K562 (cell line): ENCODE results near the gene POMP. TPM values are rescaled to one million over a fixed set of nuclear protein-coding genes. Genes with fewer than 3 reads are reported as not detected.

Source experiments
- ARID4B ChIP-seq: sonication (generic); formaldehyde crosslinking; IDR thresholded peaks from 2 replicates; pipeline ENCODE4 v1.8.0; 2022; ENCODE audit warnings: mild to moderate bottlenecking, missing genetic modification reagents
- E2F8 ChIP-seq: fragments of 450-650 bp; IDR thresholded peaks from 2 replicates; pipeline ENCODE4 v1.7.1; 2018; ENCODE audit warnings: mild to moderate bottlenecking, low read depth; ENCODE audit not compliant: partially characterized antibody
- EGR1 ChIP-seq: fragments of 450-650 bp; conservative IDR thresholded peaks from 2 replicates; pipeline ENCODE4 v1.6.1; 2017; ENCODE audit warnings: mild to moderate bottlenecking
- ELF1 ChIP-seq: fragments of 200-800 bp; sonication (Bioruptor generic); IDR thresholded peaks from 2 replicates; pipeline ENCODE4 v1.6.1; 2016; ENCODE audit warnings: missing genetic modification characterization, missing compliant biosample characterization
- JUND ChIP-seq, 2 experiments: IDR thresholded peaks; 2 replicates in 1 of 2; 3 replicates in 1 of 2; pipeline ENCODE4 v1.6.1; 2011; ENCODE audit warnings: borderline replicate concordance in 2 of 2, low read depth in 2 of 2, low read length in 2 of 2, improper control_type of control experiment in 1 of 2, missing biosample characterization in 1 of 2, missing genetic modification characterization in 1 of 2, missing genetic modification reagents in 1 of 2
- NR2C2 ChIP-seq, 2 experiments: fragments of 200-800 bp in 1 of 2; sonication (Bioruptor generic) in 1 of 2; sonication (generic) in 1 of 2; formaldehyde crosslinking in 1 of 2; IDR thresholded peaks; 2 replicates each; pipeline versions ENCODE4 v1.6.1 to v1.8.0; 2016 to 2022; ENCODE audit warnings: mild to moderate bottlenecking in 1 of 2, missing compliant biosample characterization in 1 of 2, missing genetic modification characterization in 1 of 2, missing genetic modification reagents in 1 of 2
- PHF8 ChIP-seq: fragments of 200-600 bp; sonication (generic); IDR thresholded peaks from 2 replicates; pipeline ENCODE4 v1.6.1; 2012; ENCODE audit warnings: mixed run types, mild to moderate bottlenecking, inconsistent platforms, low read length, moderate library complexity, borderline replicate concordance
- PML ChIP-seq: IDR thresholded peaks from 2 replicates; pipeline ENCODE4 v1.6.1; 2012; ENCODE audit warnings: low read length, inconsistent platforms
- POLR2G ChIP-seq: fragments of 200-400 bp; formaldehyde crosslinking; IDR thresholded peaks from 2 replicates; pipeline ENCODE4 v1.6.1; 2017; ENCODE audit warnings: low read depth, mild to moderate bottlenecking, antibody characterized with exemption, low read length, moderate library complexity
- TCF3 ChIP-seq: sonication (generic); formaldehyde crosslinking; IDR thresholded peaks from 2 replicates; pipeline ENCODE4 v1.4.0; 2020; ENCODE audit warnings: mild to moderate bottlenecking, missing genetic modification reagents
- polyA plus RNA-seq, 8 experiments: library from polyadenylated mRNA; depleted of rRNA in 4 of 8; stranded (reverse) in 5 of 8; unstranded in 3 of 8; fragments of >200 nt; fragmentation: Nextera tagmentation in 2 of 8; fragmentation: Illumina TruSeq in 1 of 8; extraction: Ambion mirVana in 2 of 8; extraction: Trizol in 1 of 8; gene quantifications; 2 replicates each; pipeline versions ENCODE4 v1.2.1 to v1.2.3, GENCODE V29; 2011 to 2014; ENCODE audit warnings: inconsistent platforms in 1 of 8, missing spikeins in 1 of 8
- total RNA-seq, 7 experiments: library from RNA; depleted of rRNA in 6 of 7; stranded (reverse); fragments of >200 nt in 6 of 7; fragmentation: Illumina TruSeq in 2 of 7; extraction: Trizol in 2 of 7; gene quantifications; 2 replicates each; pipeline versions ENCODE4 v1.2.1 to v1.2.3, GENCODE V29; 2011 to 2021; ENCODE audit warnings: low replicate concordance in 1 of 7
- TF ChIP-seq, protein P1 (sequence below): IDR thresholded peaks from 3 replicates; pipeline ENCODE4 v1.6.1; 2011; ENCODE audit warnings: borderline replicate concordance, mild to moderate bottlenecking; ENCODE audit not compliant: insufficient read length, insufficient read depth
- TF ChIP-seq, protein P2 (sequence below): fragments of 200-800 bp; sonication (Bioruptor generic); IDR thresholded peaks from 2 replicates; pipeline ENCODE4 v1.6.1; 2017; ENCODE audit warnings: missing genetic modification characterization, missing compliant biosample characterization
- TF ChIP-seq, protein P3 (sequence below): fragments of 250-450 bp; sonication (Bioruptor Pico); IDR thresholded peaks from 2 replicates; pipeline ENCODE4 v1.4.0; 2020

Gene POMP
- total and polyA plus RNA-seq, 9 of the 15 experiments (the other 6 are each of a cell fraction or from before 2014, with no cell fraction given) = 69.2 to 647 (median 118) TPM

GRCh38 chr13:28658796-28659620 is at the start of gene POMP (continued):
- TF ChIP-seq E2F8 (peak; percentile 88), ARID4B (0 out of 2 replicates have a peak, but pooled peaks have one; percentile 49), PML (peak; percentile 58; the same call in 1 of the 2 replicates), EGR1 (peak; percentile 67), NR2C2 (CRISPR knock-in tag; IDR thresholded peaks at IDR 0.05) (peak; percentile 85), NR2C2 (tag; IDR thresholded peaks at IDR 0.05) (peak; percentile 97), PHF8 (peak; percentile 90), POLR2G (peak; percentile 96), TCF3 (0 out of 2 replicates have a peak, but pooled peaks have one; percentile 9), JUND (IDR thresholded peaks at IDR 0.05; ENCODE audit: borderline replicate concordance, low read depth, low read length) (no peak), JUND (tag; IDR thresholded peaks at IDR 0.05; ENCODE audit: borderline replicate concordance, low read depth, low read length) (no peak; the same call in 2 of the 3 replicates), ELF1 (tag) (peak; percentile 39; the same call in 1 of the 2 replicates)
- TF ChIP-seq, protein P1, sequence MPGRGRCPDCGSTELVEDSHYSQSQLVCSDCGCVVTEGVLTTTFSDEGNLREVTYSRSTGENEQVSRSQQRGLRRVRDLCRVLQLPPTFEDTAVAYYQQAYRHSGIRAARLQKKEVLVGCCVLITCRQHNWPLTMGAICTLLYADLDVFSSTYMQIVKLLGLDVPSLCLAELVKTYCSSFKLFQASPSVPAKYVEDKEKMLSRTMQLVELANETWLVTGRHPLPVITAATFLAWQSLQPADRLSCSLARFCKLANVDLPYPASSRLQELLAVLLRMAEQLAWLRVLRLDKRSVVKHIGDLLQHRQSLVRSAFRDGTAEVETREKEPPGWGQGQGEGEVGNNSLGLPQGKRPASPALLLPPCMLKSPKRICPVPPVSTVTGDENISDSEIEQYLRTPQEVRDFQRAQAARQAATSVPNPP = no peak
- TF ChIP-seq, protein P2, sequence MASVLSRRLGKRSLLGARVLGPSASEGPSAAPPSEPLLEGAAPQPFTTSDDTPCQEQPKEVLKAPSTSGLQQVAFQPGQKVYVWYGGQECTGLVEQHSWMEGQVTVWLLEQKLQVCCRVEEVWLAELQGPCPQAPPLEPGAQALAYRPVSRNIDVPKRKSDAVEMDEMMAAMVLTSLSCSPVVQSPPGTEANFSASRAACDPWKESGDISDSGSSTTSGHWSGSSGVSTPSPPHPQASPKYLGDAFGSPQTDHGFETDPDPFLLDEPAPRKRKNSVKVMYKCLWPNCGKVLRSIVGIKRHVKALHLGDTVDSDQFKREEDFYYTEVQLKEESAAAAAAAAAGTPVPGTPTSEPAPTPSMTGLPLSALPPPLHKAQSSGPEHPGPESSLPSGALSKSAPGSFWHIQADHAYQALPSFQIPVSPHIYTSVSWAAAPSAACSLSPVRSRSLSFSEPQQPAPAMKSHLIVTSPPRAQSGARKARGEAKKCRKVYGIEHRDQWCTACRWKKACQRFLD = no peak
- TF ChIP-seq, protein P3, sequence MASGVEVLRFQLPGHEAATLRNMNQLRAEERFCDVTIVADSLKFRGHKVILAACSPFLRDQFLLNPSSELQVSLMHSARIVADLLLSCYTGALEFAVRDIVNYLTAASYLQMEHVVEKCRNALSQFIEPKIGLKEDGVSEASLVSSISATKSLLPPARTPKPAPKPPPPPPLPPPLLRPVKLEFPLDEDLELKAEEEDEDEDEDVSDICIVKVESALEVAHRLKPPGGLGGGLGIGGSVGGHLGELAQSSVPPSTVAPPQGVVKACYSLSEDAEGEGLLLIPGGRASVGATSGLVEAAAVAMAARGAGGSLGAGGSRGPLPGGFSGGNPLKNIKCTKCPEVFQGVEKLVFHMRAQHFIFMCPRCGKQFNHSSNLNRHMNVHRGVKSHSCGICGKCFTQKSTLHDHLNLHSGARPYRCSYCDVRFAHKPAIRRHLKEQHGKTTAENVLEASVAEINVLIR = 0 out of 2 replicates have a peak, but pooled peaks have one; percentile 21
